GM12873 (cell line): ENCODE results near the gene VAMP7.

Experiments
- CTCF ChIP-seq: IDR thresholded peaks from 2 replicates; pipeline ENCODE4 v1.5.1; 2012; ENCODE audit warnings: low read depth, mild to moderate bottlenecking, moderate library complexity, low read length, control low read depth; ENCODE audit not compliant: insufficient read depth; ENCODE audit errors: missing control alignments

The VAMP7 gene

GRCh38 chrX:155956649-155957048 lies 75.5 kb downstream of the VAMP7 start:
- TF ChIP-seq CTCF, result no peak

GRCh38 chrX:155957843-155958242 lies 76.7 kb downstream of the VAMP7 start:
- TF ChIP-seq CTCF, result no peak

- no peak for TF ChIP-seq CTCF
Observed at GRCh38 chrX:155959018-155959587, 78.0 kb downstream of the VAMP7 start.

GRCh38 chrX:155962906-155963305 lies 81.8 kb downstream of the VAMP7 start:
- TF ChIP-seq CTCF, result no peak

- peak; percentile 68 for TF ChIP-seq CTCF
Observed at GRCh38 chrX:155966876-155967275, 85.7 kb downstream of the VAMP7 start.

- TF ChIP-seq CTCF, result no peak
Observed at GRCh38 chrX:155967653-155968325, 86.6 kb downstream of the VAMP7 start.

GRCh38 chrX:155968326-155968661 lies 87.1 kb downstream of the VAMP7 start:
- no peak for TF ChIP-seq CTCF
